AG04449 (cell line): ENCODE measurements around the gene CTSW.

Experiments
- CTCF ChIA-PET: fragments of 350-600 bp; formaldehyde crosslinking; extraction: SDS; loops from one replicate; lab custom pipeline; 2021; ENCODE audit warnings: antibody characterized with exemption; lab: Yijun Ruan, JAX
- POLR2A ChIA-PET: fragments of 400-600, 350-600 bp; formaldehyde crosslinking; extraction: SDS; loops from one replicate; lab custom pipeline; 2020; ENCODE audit warnings: antibody characterized with exemption, inconsistent platforms; lab: Yijun Ruan, JAX
- DNase-seq: peaks from one replicate; pipeline ENCODE4 v3.0.0-alpha.2; 2010; ENCODE audit warnings: low read depth, low spot score
- H3K4me3 ChIP-seq: 2 replicates; pipeline ENCODE4 v1.5.1; 2011; ENCODE audit warnings: low read depth, mild to moderate bottlenecking, control low read depth, low read length
- TF ChIP-seq, protein P1 (sequence below): IDR thresholded peaks from one replicate; pipeline ENCODE4 v1.5.1; 2011; ENCODE audit warnings: mild to moderate bottlenecking, moderate library complexity, low read length, control low read depth, inconsistent platforms; ENCODE audit not compliant: insufficient read depth; ENCODE audit errors: missing control alignments

CTSW gene

DNA sequence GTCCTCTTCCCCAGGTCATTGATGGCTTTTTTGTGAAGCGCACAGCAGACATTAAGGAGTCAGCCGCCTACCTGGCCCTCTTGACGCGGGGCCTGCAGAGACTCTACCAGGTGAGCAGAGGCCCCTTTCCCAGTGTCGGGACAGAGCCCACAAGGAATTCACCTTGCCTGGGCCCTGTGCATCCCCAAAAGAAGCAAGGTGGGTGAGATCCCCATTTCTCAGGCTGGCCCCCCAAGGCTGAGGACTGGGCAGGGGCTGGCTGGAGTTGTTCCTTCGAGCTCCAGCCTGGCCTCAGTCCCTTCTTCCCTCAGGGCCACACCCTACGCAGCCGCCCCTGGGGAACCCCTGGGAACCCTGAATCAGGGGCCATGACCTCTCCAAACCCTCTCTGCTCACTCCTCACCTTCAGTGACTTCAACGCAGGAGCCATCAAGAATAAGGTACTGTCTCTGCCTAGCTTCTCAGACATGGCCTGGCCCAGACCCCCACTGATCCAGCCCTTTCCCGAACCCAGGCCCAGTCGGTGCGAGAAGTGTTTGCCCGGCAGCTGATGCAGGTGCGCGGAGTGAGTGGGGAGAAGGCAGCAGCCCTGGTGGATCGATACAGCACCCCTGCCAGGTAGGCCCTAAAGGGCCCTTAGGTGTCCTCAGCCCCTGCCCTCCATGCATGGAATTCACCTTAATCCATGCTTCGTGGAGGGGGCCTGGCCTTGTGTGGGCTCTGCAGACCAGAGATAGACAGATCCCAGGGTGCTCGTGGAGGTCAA, 14.7 kb upstream of the CTSW start:
- POLR2A ChIA-PET: interaction anchor here (0.6 to 1.2 kb wide), 4 partner anchors 9 to 146 kb away, joined by 3 to 5 read pairs (median 4); no protein-coding TSS in a partner anchor
- DNase-seq: no peak
- TF ChIP-seq, protein P1, sequence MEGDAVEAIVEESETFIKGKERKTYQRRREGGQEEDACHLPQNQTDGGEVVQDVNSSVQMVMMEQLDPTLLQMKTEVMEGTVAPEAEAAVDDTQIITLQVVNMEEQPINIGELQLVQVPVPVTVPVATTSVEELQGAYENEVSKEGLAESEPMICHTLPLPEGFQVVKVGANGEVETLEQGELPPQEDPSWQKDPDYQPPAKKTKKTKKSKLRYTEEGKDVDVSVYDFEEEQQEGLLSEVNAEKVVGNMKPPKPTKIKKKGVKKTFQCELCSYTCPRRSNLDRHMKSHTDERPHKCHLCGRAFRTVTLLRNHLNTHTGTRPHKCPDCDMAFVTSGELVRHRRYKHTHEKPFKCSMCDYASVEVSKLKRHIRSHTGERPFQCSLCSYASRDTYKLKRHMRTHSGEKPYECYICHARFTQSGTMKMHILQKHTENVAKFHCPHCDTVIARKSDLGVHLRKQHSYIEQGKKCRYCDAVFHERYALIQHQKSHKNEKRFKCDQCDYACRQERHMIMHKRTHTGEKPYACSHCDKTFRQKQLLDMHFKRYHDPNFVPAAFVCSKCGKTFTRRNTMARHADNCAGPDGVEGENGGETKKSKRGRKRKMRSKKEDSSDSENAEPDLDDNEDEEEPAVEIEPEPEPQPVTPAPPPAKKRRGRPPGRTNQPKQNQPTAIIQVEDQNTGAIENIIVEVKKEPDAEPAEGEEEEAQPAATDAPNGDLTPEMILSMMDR: no peak
- no peak overlapping the region; the same call in 1 of the 2 replicates for H3K4me3 ChIP-seq
- CTCF ChIA-PET: interaction anchor here (16.6 kb wide), 1 partner anchor 21 kb away, joined by 364 read pairs; the partner anchor contains the start of genes CCDC85B and FIBP

DNA sequence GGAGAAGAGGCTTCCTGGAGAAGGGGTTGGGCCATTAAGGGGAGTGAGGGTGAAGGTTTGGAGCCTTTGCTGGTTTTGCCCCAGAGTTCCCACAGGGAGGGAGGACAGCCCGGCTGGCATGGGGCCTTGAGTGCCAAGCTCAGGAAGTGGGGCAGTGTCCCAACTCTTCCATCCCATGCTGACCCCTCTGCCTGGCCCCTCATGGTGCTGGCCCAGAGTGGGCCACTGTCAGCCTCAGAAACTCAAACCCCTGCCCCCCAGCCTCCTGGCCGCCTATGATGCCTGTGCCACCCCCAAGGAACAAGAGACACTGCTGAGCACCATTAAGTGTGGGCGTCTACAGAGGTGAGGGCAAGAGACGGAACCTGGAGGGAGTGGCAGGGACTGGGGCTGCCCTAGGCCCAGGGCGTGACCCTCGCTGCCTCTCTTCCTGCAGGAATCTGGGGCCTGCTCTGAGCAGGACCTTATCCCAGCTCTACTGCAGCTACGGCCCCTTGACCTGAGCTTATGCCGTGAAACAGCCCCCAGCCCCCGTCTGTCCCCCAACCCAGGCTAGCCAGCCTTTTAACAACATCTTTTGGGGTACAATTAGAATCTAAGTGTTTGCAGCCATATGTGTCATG, 14.0 kb upstream of the CTSW start:
- DNase-seq: no peak
- ChIA-PET POLR2A (interaction anchor here (0.6 to 1.5 kb wide), 4 partner anchors 8 to 75 kb away, joined by 3 to 5 read pairs (median 4); partner anchors contain the start of gene FOSL1), CTCF (interaction anchor here (1.2 to 33.3 kb wide), 3 partner anchors 21 to 154 kb away, joined by 6 to 1090 read pairs (median 364); partner anchors contain the start of genes CCDC85B, FIBP, KAT5 and SART1)
- TF ChIP-seq, protein P1: no peak
- H3K4me3 ChIP-seq: no peak overlapping the region; the same call in 1 of the 2 replicates

DNA sequence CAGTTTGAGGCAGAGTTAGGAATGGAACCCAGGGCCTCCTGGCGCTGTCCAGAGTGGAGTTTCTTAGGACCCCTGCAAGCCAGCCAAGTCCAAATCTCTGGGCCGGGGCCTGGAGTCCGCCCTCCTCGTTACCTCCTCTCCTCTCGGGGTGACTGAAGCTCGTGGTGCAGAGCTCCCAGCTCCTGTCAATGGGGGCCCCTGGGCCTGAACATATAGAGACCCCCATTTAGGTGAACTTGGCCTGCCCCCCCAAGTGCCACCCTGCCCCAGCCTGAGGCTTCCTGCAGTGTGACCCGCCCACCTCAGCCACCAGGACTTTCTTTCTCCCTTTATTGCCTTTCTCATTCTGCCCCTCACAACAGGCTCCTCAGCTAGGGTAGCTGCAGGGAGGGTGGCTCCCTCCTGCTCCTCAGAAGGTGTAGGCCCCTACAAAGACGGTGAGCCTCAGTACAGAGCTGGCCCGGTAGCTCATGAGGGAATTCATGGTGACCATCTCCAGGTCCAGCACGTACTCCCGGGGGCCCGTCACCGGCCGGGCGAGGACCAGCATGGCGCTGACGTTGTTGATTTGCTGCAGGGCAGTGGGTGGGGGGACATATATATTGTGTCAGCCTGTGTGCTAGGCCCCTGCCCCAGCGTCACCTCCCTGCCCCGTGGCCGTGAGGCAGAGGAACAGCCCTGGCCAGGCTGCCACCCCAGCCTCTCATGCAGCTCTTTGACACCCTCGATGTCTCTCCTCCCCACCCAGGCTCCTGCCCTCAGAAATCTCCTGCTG, 12.9 kb upstream of the CTSW start:
- ChIA-PET CTCF (interaction anchor here (0.7 to 33.3 kb wide), 4 partner anchors 8 to 155 kb away, joined by 5 to 1090 read pairs (median 185); partner anchors contain the start of genes CCDC85B, CFL1, FIBP and KAT5), POLR2A (interaction anchor here (0.9 to 6.8 kb wide), 3 partner anchors 7 to 34 kb away, joined by 3 to 103 read pairs (median 5); partner anchors contain the start of genes CCDC85B, CFL1, FOSL1 and MUS81)
- no peak overlapping the region for H3K4me3 ChIP-seq
- TF ChIP-seq, protein P1: no peak
- no peak for DNase-seq

DNA sequence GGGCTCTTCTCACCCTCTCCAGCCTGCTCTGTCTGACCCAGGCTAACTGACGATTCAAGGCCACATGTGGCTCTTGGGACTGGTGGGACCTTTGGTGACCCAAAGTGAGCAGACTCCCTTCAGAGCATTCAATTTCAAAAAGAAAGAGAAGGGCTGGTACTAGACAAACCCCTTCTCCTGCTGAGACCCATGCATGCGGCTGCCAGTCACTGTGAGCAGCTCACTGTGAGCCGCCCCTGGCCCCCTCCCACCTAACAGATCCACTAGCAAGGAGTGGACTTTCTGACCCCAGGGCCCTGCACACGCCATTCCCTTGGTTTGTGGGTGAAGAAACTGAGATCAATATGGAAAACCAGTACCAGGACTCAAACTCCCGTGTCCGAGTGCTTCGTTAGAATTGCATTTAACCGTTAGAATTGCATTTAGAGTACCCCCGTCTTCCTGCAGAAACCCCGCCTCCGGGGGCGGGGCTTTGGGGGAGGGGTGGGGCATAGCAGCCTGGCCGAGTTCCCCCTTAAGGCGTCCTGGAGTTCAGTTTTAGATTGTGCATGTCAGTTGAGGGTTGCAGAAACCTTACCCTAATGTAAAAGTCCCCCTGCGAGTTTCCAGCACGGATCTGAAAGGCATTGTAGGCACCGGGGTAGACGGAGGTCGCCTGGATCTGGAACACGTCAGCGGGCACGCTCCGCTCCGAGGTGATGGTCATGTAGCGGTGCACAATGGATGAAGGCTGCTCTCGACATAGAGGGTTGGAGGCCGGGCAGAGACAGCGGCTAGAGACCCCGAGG, 12.2 kb upstream of the CTSW start:
- no peak for DNase-seq
- TF ChIP-seq, protein P1: no peak
- ChIA-PET CTCF (interaction anchor here (0.7 to 33.3 kb wide), 4 partner anchors 6 to 112 kb away, joined by 5 to 1090 read pairs (median 269); partner anchors contain the start of genes CCDC85B, CFL1, FIBP and MUS81), POLR2A (interaction anchor here (2.1 to 6.8 kb wide), 2 partner anchors 8 to 9 kb away, joined by 5 to 103 read pairs; partner anchors contain the start of genes CFL1 and MUS81)
- H3K4me3 ChIP-seq: no peak overlapping the region

DNA sequence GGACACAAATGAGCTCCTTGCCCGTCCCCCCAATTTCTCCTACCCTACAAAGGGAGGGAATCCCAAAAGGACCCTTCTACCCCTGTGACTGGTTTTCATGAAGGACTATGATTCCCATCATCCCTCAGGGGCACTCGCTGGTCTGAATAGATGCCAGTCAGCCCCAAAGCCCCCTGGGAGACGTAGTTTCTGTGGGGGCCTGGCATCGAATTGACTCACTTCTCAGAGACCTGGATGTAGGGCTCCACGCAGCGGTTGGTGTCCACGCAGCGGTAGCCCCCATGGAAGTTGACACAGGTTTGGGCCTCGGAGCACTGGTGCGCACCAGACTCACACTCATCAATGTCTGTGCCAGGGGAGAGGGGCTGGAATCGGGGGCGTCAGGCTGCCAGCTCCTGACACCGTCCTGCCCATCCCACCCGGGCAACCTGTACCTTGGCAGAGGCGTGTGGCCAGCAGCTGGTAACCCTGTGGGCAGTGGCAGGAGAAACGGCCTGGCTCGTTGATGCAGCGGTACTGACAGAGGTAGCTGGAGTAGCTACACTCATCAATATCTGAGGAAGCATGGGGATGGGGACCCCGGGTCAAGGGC, 11.5 kb upstream of the CTSW start:
- no peak overlapping the region for H3K4me3 ChIP-seq
- ChIA-PET CTCF (interaction anchor here (1.5 to 33.3 kb wide), 4 partner anchors 7 to 199 kb away, joined by 3 to 1090 read pairs (median 269); partner anchors contain the start of genes CCDC85B, FIBP, MUS81 and SART1), POLR2A (interaction anchor here (2.1 to 6.8 kb wide), 2 partner anchors 8 to 9 kb away, joined by 5 to 103 read pairs; partner anchors contain the start of genes CFL1 and MUS81)
- TF ChIP-seq, protein P1: no peak
- no peak for DNase-seq
